Embryonic facial prominence (tissue), 1 donor: ENCODE data around the gene VCAN.

ENCODE experiments used
- DNase-seq: peaks from one replicate; pipeline ENCODE4 v3.0.0-alpha.2; 2016; ENCODE audit errors: extremely low spot score

Gene VCAN

GRCh38 chr5:83467371-83468035 is 4.0 kb upstream of the VCAN start:
- no peak for DNase-seq

GRCh38 chr5:83469075-83469474 is 2.5 kb upstream of the VCAN start:
- no peak for DNase-seq

- DNase-seq, result no peak
These were observed 779 bp upstream of the VCAN start for GRCh38 chr5:83470526-83471404.

- no peak for DNase-seq
These were observed 616 bp downstream of the VCAN start for GRCh38 chr5:83472213-83472507.

GRCh38 chr5:83472508-83473345 is 1.2 kb downstream of the VCAN start:
- no peak for DNase-seq

GRCh38 chr5:83473346-83474160 is 2.0 kb downstream of the VCAN start:
- peak; percentile 96 for DNase-seq

GRCh38 chr5:83474161-83474796 is 2.7 kb downstream of the VCAN start:
- peak; percentile 77 for DNase-seq

GRCh38 chr5:83474991-83475390 is 3.4 kb downstream of the VCAN start:
- DNase-seq, result no peak

- DNase-seq, result no peak
These were observed 3.9 kb downstream of the VCAN start for GRCh38 chr5:83475391-83475863.

- DNase-seq, result no peak
These were observed 4.6 kb downstream of the VCAN start for GRCh38 chr5:83475935-83476814.

GRCh38 chr5:83482961-83483360 is 11.4 kb downstream of the VCAN start:
- DNase-seq, result no peak

GRCh38 chr5:83484294-83484693 is 12.8 kb downstream of the VCAN start:
- no peak for DNase-seq

GRCh38 chr5:83485842-83486241 is 14.3 kb downstream of the VCAN start:
- no peak for DNase-seq

- DNase-seq, result no peak
These were observed 15.6 kb downstream of the VCAN start for GRCh38 chr5:83487155-83487554.

- DNase-seq, result no peak
These were observed 16.7 kb downstream of the VCAN start for GRCh38 chr5:83488271-83488670.

GRCh38 chr5:83488821-83489220 is 17.3 kb downstream of the VCAN start:
- DNase-seq, result no peak

- no peak for DNase-seq
These were observed 18.7 kb downstream of the VCAN start for GRCh38 chr5:83490203-83490602.

GRCh38 chr5:83492331-83492730 is 20.8 kb downstream of the VCAN start:
- no peak for DNase-seq

- no peak for DNase-seq
These were observed 22.1 kb downstream of the VCAN start for GRCh38 chr5:83493644-83494043.

- DNase-seq, result no peak
These were observed 22.6 kb downstream of the VCAN start for GRCh38 chr5:83494087-83494620.
